Measurements from ENCODE around the gene SNX20. TPM values are rescaled to one million over a fixed set of nuclear protein-coding genes. Genes with fewer than 3 reads are reported as not detected.

SNX20 gene
- total and polyA plus RNA-seq, 2 of the 4 experiments (the other 2 are of a cell fraction) = not detected

GRCh38 chr16:50717091-50717490, 36.0 kb upstream of the SNX20 start:
- CTCF ChIA-PET = interaction anchor here (1.2 to 1.7 kb wide), 2 partner anchors 52 to 692 kb away, joined by 3 to 4 read pairs; partner anchors contain the start of gene CNEP1R1
- Histone ChIP-seq H2AK9ac (replicated peaks; ENCODE audit: low read depth, low read length, poor library complexity) (no peak overlapping the region), H3K23ac (ENCODE audit: low read depth, low read length) (no peak overlapping the region), H4K20me1 (ENCODE audit: insufficient read depth, low read length) (no peaks in the 10 kb centered on the region), H4K91ac (ENCODE audit: insufficient read depth, low read depth, low read length) (no peak overlapping the region), H3K4ac (ENCODE audit: low read depth, low read length) (no peak overlapping the region), H2BK20ac (ENCODE audit: low read depth, low read length) (no peak overlapping the region), H3K27ac (ENCODE audit: insufficient read depth, low read length) (no peak overlapping the region), H3K4me1 (ENCODE audit: control insufficient read depth, insufficient read depth, low read length) (no peaks in the 10 kb centered on the region), H4K5ac (ENCODE audit: low read depth, low read length) (no peak overlapping the region), H3K79me1 (ENCODE audit: low read depth in 1 of 2, low read length in 2 of 2) (no peaks in the 10 kb centered on the region), H3K56ac (ENCODE audit: extremely low read depth, insufficient read depth, low read length) (no peak overlapping the region), H4K8ac (ENCODE audit: low read depth in 2 of 2, low read length in 2 of 2) (no peak overlapping the region), H3K9me1 (ENCODE audit: insufficient read depth, low read length) (no peaks in the 10 kb centered on the region), H3K14ac (replicated peaks; ENCODE audit: low read depth, low read length) (no peak overlapping the region), H3K4me3 (ENCODE audit: insufficient read depth, low read depth, low read length) (no peak overlapping the region), H3K4me2 (ENCODE audit: low read depth, low read length) (no peak overlapping the region), H2AFZ (replicated peaks; ENCODE audit: low read length, poor library complexity) (no peak overlapping the region), H2BK15ac (ENCODE audit: low read depth, low read length) (no peak overlapping the region), H2BK5ac (ENCODE audit: low read depth, low read length, poor library complexity, severe bottlenecking) (no peak overlapping the region), H2AK5ac (ENCODE audit: low read depth, low read length) (no peak overlapping the region), H3K9ac (ENCODE audit: low read depth, low read length) (no peak overlapping the region), H3K27me3 (ENCODE audit: control insufficient read depth, insufficient read depth, low read length) (no peaks in the 10 kb centered on the region; the same call in 1 of the 2 replicates), H3K9me3 (ENCODE audit: control insufficient read depth, insufficient read depth, low read length) (no peaks in the 10 kb centered on the region), H2BK120ac (ENCODE audit: low read depth, low read length) (no peak overlapping the region), H3K18ac (ENCODE audit: low read depth, low read length) (no peak overlapping the region), H3K36me3 (ENCODE audit: control insufficient read depth, insufficient read depth, low read length) (no peaks in the 10 kb centered on the region)
- 40% methylated on average over 1 of the region's 4 CpGs; no CpG with 5 or more reads in 1 of the 2 experiments for WGBS, 2 experiments (ENCODE audit: extremely low coverage in 2 of 2, insufficient read length in 1 of 2)
- intact Hi-C loops (cut with micrococcal nuclease) = no loop called here
- POLR2A ChIA-PET (ENCODE audit: unreplicated experiment) = no interaction called here
- DNase-seq (no peak), ATAC-seq (ENCODE audit: low read depth) (no peak)
- no peak for TF ChIP-seq MAFK (IDR thresholded peaks at IDR 0.05; ENCODE audit: low read depth, low read length)
- TF ChIP-seq CHD1 (IDR thresholded peaks at IDR 0.05; ENCODE audit: low read depth, low read length) = no peak
- no peak for TF ChIP-seq RCOR1 (IDR thresholded peaks at IDR 0.05; ENCODE audit: insufficient replicate concordance, low read length)
- no peak for TF ChIP-seq SMC3 (IDR thresholded peaks at IDR 0.05; ENCODE audit: low read depth, low read length)
- TF ChIP-seq CEBPB (IDR thresholded peaks at IDR 0.05; ENCODE audit: low read depth, low read length) = no peak
- no peak for TF ChIP-seq NFE2L2 (IDR thresholded peaks at IDR 0.05; ENCODE audit: low read depth, low read length)
- TF ChIP-seq POLR2A (IDR thresholded peaks at IDR 0.05; ENCODE audit: low read depth, low read length) = no peak
- dilution Hi-C loops (cut with HindIII; ENCODE audit: low sequenced_read_pairs, unreplicated experiment) = no loop called here
- no TSS peak for BruUV-seq (replicated peaks)
- in situ Hi-C loops (cut with MboI; ENCODE audit: low sequenced_read_pairs) = no loop called here

Data from IMR-90 (cell line).